Effector CD4-positive, alpha-beta T cell (primary cell): ENCODE results near the gene GMDS.

ENCODE experiments used
- DNase-seq: peaks from one replicate; pipeline ENCODE4 v3.0.0-alpha.2; 2020

Gene GMDS

GRCh38 chr6:2030682-2031244, 214.6 kb downstream of the GMDS start:
- DNase-seq, result no peak

- DNase-seq, result no peak
These were observed 215.5 kb downstream of the GMDS start for GRCh38 chr6:2029952-2030351.

- DNase-seq, result no peak
These were observed 216.1 kb downstream of the GMDS start for GRCh38 chr6:2029130-2029794.

GRCh38 chr6:2028457-2029038, 216.9 kb downstream of the GMDS start:
- no peak for DNase-seq

GRCh38 chr6:2026133-2026532, 219.3 kb downstream of the GMDS start:
- DNase-seq, result no peak

- no peak for DNase-seq
These were observed 223.7 kb downstream of the GMDS start for GRCh38 chr6:2021713-2022125.

- DNase-seq, result no peak
These were observed 224.5 kb downstream of the GMDS start for GRCh38 chr6:2020909-2021308.

GRCh38 chr6:2019051-2019450, 226.4 kb downstream of the GMDS start:
- no peak for DNase-seq

- DNase-seq, result no peak
These were observed 229.4 kb downstream of the GMDS start for GRCh38 chr6:2016040-2016439.

GRCh38 chr6:2008383-2008976, 236.9 kb downstream of the GMDS start:
- no peak for DNase-seq

- no peak for DNase-seq
These were observed 238.2 kb downstream of the GMDS start for GRCh38 chr6:2007165-2007564.

- DNase-seq, result no peak
These were observed 240.5 kb downstream of the GMDS start for GRCh38 chr6:2004888-2005287.

GRCh38 chr6:2000962-2001361, 244.4 kb downstream of the GMDS start:
- DNase-seq, result no peak

GRCh38 chr6:1997702-1998101, 247.7 kb downstream of the GMDS start:
- DNase-seq, result no peak

GRCh38 chr6:1995636-1996035, 249.8 kb downstream of the GMDS start:
- no peak for DNase-seq

- no peak for DNase-seq
These were observed 252.4 kb downstream of the GMDS start for GRCh38 chr6:1993042-1993441.

- DNase-seq, result no peak
These were observed 254.0 kb downstream of the GMDS start for GRCh38 chr6:1991332-1991878.

GRCh38 chr6:1988843-1989242, 256.6 kb downstream of the GMDS start:
- DNase-seq, result no peak

GRCh38 chr6:1987640-1988039, 257.8 kb downstream of the GMDS start:
- no peak for DNase-seq

GRCh38 chr6:1986454-1987243, 258.8 kb downstream of the GMDS start:
- DNase-seq, result no peak

GRCh38 chr6:1984346-1984994, 260.9 kb downstream of the GMDS start:
- no peak for DNase-seq

GRCh38 chr6:1983850-1984249, 261.6 kb downstream of the GMDS start:
- no peak for DNase-seq

- DNase-seq, result no peak
These were observed 272.4 kb downstream of the GMDS start for GRCh38 chr6:1972962-1973361.
